ENCODE data around the gene KCNJ6.
"Not testable (repeated sequence)": the region's sequence is repeated elsewhere in the genome, so short reads cannot be mapped to it uniquely, and the experiment has no call there.

The KCNJ6 gene

DNA sequence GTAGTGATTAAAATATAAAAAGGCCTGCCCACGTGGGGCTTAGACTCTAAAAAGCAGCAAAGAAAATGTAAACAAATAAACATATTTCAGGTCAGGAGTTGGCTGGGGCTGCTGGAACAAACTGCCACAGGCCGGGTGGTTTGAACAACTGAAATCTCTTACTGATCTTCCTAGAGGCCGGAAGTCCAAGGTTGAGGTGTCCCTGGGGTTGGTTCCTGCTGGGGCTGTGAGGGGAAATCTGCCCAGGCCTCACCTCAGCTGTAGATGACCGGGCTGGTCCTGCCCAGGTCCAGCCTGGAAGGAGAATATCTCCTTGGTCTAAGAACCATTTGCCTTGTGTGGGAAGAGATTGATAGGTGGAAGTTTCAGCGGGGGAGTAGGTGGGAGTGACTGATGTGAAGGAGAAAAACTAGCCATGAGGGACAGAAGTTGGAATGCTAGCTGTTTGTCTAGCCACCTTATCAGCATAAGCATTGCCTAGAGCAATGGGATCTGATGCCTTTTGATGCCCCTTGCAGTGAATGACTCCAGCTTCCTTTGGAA, 328.6 kb downstream of the KCNJ6 start:
- no peaks in the 10 kb centered on the region for H3K9me3 ChIP-seq (ENCODE audit: insufficient read depth, low read depth, low read length)
- H3K36me3 ChIP-seq (ENCODE audit: insufficient read depth, low read depth, low read length): no peaks in the 10 kb centered on the region
- no peak overlapping the region for H3K4me3 ChIP-seq (ENCODE audit: low read length)
- peaks cover 8% of the 10 kb centered on the region for H3K4me1 ChIP-seq (ENCODE audit: insufficient read depth, low read length)
- no peak overlapping the region for H3K9ac ChIP-seq (ENCODE audit: low read depth, low read length)
- no peaks in the 10 kb centered on the region for H3K27me3 ChIP-seq (ENCODE audit: insufficient read depth, low read length)
- H3K27ac ChIP-seq (ENCODE audit: low read length): no peak overlapping the region

DNA sequence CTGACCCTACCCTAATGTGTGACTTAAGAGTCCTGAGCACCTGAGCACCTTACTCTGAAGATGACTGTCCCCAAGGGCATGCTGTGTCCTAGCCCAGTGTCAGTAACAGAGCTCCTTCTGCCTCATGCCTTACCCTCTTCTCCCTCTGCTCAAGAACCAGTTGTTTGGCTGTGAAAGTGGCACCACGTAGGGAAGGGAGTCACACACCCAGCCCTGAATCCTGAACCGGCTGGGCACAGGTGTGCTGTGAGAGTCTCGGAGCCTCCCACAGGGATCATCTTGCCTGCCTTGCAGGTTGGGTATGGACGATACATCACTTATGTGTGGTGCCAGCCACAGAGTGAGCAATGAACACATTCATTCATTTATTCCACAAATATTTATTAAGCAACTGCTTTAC, 329.1 kb downstream of the KCNJ6 start:
- Histone ChIP-seq H3K4me3 (ENCODE audit: low read length) (no peak overlapping the region), H3K27me3 (ENCODE audit: insufficient read depth, low read length) (no peaks in the 10 kb centered on the region), H3K36me3 (ENCODE audit: insufficient read depth, low read depth, low read length) (no peaks in the 10 kb centered on the region), H3K9me3 (ENCODE audit: insufficient read depth, low read depth, low read length) (no peaks in the 10 kb centered on the region), H3K27ac (ENCODE audit: low read length) (no peak overlapping the region), H3K4me1 (ENCODE audit: insufficient read depth, low read length) (peaks cover 3% of the 10 kb centered on the region; the same call in 1 of the 2 replicates), H3K9ac (ENCODE audit: low read depth, low read length) (no peak overlapping the region)

DNA sequence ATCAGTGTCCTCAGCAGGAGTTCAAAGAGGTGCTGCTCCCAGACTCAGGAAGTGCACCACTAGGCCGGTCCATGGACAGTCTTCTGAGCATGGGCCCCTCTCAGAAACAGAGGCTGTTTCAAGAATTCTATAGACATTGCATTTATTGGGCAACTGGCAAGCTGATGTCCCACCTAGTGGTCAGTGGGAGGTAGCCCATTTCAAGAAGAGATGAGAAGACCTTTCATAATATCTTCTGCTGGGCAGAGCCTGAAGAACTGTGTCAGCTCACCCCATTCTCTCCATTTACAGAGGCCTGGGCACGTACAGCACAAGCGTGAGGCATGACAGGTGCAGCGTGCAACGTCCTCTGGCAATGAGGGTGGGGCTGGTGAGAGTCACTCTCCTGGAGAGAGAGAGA, 333.7 kb downstream of the KCNJ6 start:
- Histone ChIP-seq H3K36me3 (ENCODE audit: insufficient read depth, low read depth, low read length) (no peaks in the 10 kb centered on the region), H3K27me3 (ENCODE audit: insufficient read depth, low read length) (no peaks in the 10 kb centered on the region), H3K9ac (ENCODE audit: low read depth, low read length) (no peak overlapping the region), H3K27ac (ENCODE audit: low read length) (no peak overlapping the region), H3K4me1 (ENCODE audit: insufficient read depth, low read length) (no peaks in the 10 kb centered on the region), H3K9me3 (ENCODE audit: insufficient read depth, low read depth, low read length) (peaks cover 23% of the 10 kb centered on the region), H3K4me3 (ENCODE audit: low read length) (no peak overlapping the region)

DNA sequence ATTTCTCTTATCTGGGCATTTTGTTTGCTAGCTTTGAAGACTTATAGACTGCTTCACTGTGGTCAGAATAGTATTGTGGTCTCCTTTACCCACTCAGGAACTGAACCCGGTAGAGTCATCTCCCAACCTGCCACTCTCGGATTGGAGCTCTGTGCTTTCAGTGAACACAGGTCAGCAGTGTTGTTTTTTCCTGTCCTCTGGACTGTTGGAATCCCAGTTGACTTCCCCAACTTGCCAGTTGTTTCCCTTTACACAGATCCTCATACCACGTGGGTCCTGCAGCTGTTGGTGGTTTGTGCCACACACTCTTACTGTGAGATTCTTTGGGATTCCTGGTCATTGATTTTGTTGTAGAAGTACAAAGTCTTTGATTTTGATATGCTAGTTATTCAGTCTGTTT, 335.6 kb downstream of the KCNJ6 start:
- H3K27me3 ChIP-seq (ENCODE audit: insufficient read depth, low read length): no peaks in the 10 kb centered on the region
- H3K27ac ChIP-seq (ENCODE audit: low read length): no peak overlapping the region
- H3K9me3 ChIP-seq (ENCODE audit: insufficient read depth, low read depth, low read length): peaks cover 25% of the 10 kb centered on the region
- no peak overlapping the region for H3K9ac ChIP-seq (ENCODE audit: low read depth, low read length)
- H3K4me3 ChIP-seq (ENCODE audit: low read length): no peak overlapping the region
- no peaks in the 10 kb centered on the region for H3K36me3 ChIP-seq (ENCODE audit: insufficient read depth, low read depth, low read length)
- no peaks in the 10 kb centered on the region for H3K4me1 ChIP-seq (ENCODE audit: insufficient read depth, low read length)

DNA sequence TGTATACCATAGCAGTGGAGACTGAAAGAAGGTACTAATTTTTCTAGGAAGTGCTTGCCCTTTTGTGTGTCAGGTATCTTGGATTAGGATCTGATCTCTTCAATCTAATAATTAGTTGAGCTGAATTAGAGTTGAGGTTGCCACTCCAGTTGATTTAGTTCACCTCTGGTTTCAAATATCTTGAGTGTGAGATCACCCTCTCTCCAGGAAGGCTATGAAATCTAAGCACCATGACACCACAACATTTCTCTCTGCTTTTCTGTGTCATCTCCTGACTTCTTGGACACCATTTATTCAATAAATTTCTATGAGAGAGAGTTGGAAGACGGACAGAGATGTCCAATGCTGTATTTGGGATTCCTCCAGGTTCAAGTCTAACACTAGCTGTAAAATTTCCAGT, 336.9 kb downstream of the KCNJ6 start:
- no peak overlapping the region for H3K27ac ChIP-seq (ENCODE audit: low read length)
- no peaks in the 10 kb centered on the region for H3K36me3 ChIP-seq (ENCODE audit: insufficient read depth, low read depth, low read length)
- H3K4me3 ChIP-seq (ENCODE audit: low read length): no peak overlapping the region
- H3K4me1 ChIP-seq (ENCODE audit: insufficient read depth, low read length): no peaks in the 10 kb centered on the region
- no peak overlapping the region for H3K9ac ChIP-seq (ENCODE audit: low read depth, low read length)
- no peaks in the 10 kb centered on the region for H3K27me3 ChIP-seq (ENCODE audit: insufficient read depth, low read length)
- peaks cover 25% of the 10 kb centered on the region for H3K9me3 ChIP-seq (ENCODE audit: insufficient read depth, low read depth, low read length)

DNA sequence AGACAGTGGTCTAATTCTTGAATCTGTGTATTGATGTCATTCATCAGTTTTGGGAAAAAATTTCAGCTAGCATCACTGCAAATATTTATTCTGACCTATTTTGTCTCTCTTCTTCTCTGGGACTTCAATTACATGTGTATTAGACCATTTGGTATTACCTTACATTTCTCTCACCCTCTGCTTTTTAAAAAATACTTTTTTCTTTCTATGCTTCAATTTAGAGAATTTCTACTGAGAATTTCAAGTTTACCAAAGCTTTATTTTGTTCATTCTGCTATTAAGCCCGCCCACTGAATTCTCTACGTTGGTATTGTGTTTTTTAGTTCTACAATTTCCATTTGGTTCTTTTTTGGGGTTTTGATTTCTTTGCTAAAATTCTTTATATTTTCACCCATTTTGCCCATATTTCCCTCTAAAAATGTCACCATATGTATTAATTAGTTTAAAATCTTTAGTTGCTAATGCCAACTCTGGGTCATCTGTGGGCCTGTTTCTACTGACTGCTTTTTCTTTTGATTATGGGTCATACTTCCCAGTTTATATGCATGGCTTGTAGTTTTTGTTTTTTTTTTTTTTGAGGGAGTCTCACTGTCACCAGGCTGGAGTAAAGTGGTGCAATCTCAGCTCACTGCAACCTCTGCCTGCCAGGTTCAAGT, 337.7 kb downstream of the KCNJ6 start:
- H3K4me1 ChIP-seq (ENCODE audit: insufficient read depth, low read length): no peaks in the 10 kb centered on the region
- no peaks in the 10 kb centered on the region for H3K36me3 ChIP-seq (ENCODE audit: insufficient read depth, low read depth, low read length)
- H3K4me3 ChIP-seq (ENCODE audit: low read length): no peak overlapping the region
- H3K9ac ChIP-seq (ENCODE audit: low read depth, low read length): no peak overlapping the region
- no peak overlapping the region for H3K27ac ChIP-seq (ENCODE audit: low read length)
- peaks cover 25% of the 10 kb centered on the region for H3K9me3 ChIP-seq (ENCODE audit: insufficient read depth, low read depth, low read length)
- H3K27me3 ChIP-seq (ENCODE audit: insufficient read depth, low read length): no peaks in the 10 kb centered on the region

DNA sequence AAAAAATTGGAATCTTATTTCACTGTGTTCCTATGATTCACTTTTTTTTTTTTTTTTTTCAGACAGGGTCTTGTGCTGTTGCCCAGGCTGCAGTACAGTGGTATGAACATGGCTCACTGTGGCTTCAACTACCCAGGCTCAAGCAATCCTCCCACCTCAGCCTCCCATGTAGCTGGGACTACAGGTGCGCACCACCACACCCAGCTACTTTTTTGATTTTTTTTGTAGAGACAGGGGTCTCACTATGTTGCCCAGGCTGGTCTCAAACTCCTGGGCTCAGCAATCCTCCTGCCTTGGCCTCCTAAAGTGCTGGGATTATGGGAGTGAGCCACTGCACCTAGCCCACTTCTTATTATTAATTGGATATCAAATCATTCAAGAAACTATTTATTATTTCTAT, 339.3 kb downstream of the KCNJ6 start:
- H3K27ac ChIP-seq (ENCODE audit: low read length); H3K9ac ChIP-seq (ENCODE audit: low read depth, low read length); H3K4me1 ChIP-seq (ENCODE audit: insufficient read depth, low read length); H3K4me3 ChIP-seq (ENCODE audit: low read length); H3K36me3 ChIP-seq (ENCODE audit: insufficient read depth, low read depth, low read length); H3K27me3 ChIP-seq (ENCODE audit: insufficient read depth, low read length): not testable (repeated sequence)
- peaks cover 25% of the 10 kb centered on the region for H3K9me3 ChIP-seq (ENCODE audit: insufficient read depth, low read depth, low read length)

DNA sequence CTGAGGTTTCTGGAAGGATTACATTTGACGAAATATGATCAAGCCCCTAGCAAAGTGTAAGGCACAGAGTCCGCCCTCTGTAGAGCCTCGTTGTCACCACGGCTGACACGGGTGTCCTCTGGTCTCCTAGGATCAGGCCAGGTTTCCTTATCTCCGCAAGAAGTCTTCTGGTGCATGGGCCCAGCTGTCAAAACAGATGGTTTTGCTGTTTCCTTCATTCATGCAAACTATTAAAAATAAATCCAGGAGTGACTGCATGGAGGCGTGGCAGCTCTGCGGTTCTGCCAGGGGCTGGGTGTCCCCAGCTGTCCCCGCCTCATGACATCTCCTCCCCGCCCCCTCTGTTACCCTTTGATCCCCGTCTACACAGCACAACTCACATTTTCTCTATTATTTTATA, 340.7 kb downstream of the KCNJ6 start:
- H3K36me3 ChIP-seq (ENCODE audit: insufficient read depth, low read depth, low read length): no peaks in the 10 kb centered on the region
- H3K27me3 ChIP-seq (ENCODE audit: insufficient read depth, low read length): no peaks in the 10 kb centered on the region
- H3K9me3 ChIP-seq (ENCODE audit: insufficient read depth, low read depth, low read length): peaks cover 25% of the 10 kb centered on the region
- no peak overlapping the region for H3K27ac ChIP-seq (ENCODE audit: low read length)
- H3K4me3 ChIP-seq (ENCODE audit: low read length): no peak overlapping the region
- no peak overlapping the region for H3K9ac ChIP-seq (ENCODE audit: low read depth, low read length)
- H3K4me1 ChIP-seq (ENCODE audit: insufficient read depth, low read length): no peaks in the 10 kb centered on the region

DNA sequence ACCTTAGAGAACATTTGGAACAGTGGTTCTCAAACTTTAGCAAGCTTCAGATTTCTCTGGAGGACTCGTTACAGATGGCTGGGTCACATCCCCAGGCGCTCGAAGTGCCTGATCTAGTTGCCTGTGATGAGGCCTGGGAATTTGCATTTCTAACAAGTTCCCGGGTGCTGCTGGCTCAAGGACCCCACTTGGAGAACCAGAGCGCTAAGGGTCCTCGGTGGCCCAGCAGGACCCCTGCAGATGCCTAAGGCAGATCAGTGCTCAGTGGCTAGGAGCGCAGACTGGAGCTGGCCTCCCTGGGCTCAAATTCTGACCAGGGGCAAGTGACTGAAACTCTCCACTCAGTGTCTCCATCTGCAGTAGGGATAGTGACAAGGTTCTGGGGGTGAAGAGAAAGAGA, 341.5 kb downstream of the KCNJ6 start:
- H3K9ac ChIP-seq (ENCODE audit: low read depth, low read length): no peak overlapping the region
- H3K27ac ChIP-seq (ENCODE audit: low read length): no peak overlapping the region
- no peaks in the 10 kb centered on the region for H3K27me3 ChIP-seq (ENCODE audit: insufficient read depth, low read length)
- no peaks in the 10 kb centered on the region for H3K4me1 ChIP-seq (ENCODE audit: insufficient read depth, low read length)
- H3K4me3 ChIP-seq (ENCODE audit: low read length): no peak overlapping the region
- H3K9me3 ChIP-seq (ENCODE audit: insufficient read depth, low read depth, low read length): peaks cover 23% of the 10 kb centered on the region
- H3K36me3 ChIP-seq (ENCODE audit: insufficient read depth, low read depth, low read length): no peaks in the 10 kb centered on the region

DNA sequence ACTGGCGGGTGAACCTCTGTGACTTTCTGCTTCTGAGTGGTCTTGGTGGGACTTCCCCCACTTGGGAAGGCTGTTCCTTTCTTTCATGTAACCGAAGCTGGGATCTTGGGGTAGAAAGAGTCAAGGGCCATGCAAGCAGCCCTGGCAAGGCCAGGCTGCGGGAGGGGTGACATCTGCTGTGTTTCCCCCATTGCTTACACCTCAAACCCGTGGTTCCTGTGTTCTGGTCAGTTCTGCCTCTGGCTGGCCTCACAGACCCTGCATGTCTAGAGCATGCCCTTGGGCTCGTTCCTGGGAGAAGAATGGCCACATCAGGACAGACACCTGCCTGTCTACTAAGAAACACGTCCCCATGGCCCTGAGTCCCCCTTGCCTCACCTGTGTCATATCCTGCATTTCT, 341.9 kb downstream of the KCNJ6 start:
- Histone ChIP-seq H3K27me3 (ENCODE audit: insufficient read depth, low read length) (no peaks in the 10 kb centered on the region), H3K9ac (ENCODE audit: low read depth, low read length) (no peak overlapping the region)

DNA sequence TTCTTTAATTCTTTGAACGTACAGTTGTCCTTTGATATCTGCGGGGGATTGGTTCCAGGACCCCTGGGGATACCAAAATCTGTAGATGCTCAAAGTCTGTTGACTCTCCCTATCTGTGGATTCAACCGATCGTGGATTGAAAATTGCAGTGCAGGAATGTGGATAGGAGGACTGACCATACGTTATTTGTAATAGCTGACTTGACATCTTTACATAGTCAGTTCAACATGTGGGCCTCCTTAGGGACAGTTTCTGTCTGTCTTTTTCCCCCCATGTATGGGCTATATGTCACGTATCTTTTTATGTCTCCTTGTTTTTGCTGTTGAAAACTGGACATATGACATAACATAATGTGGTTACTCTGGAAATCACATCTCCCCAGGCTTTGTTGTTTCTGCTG, 344.8 kb downstream of the KCNJ6 start:
- no peaks in the 10 kb centered on the region for H3K27me3 ChIP-seq (ENCODE audit: insufficient read depth, low read length)
- no peak overlapping the region for H3K27ac ChIP-seq (ENCODE audit: low read length)
- H3K9me3 ChIP-seq (ENCODE audit: insufficient read depth, low read depth, low read length): no peaks in the 10 kb centered on the region; the same call in 1 of the 2 replicates
- no peak overlapping the region for H3K9ac ChIP-seq (ENCODE audit: low read depth, low read length)
- H3K4me3 ChIP-seq (ENCODE audit: low read length): no peak overlapping the region
- H3K4me1 ChIP-seq (ENCODE audit: insufficient read depth, low read length): no peaks in the 10 kb centered on the region
- H3K36me3 ChIP-seq (ENCODE audit: insufficient read depth, low read depth, low read length): no peaks in the 10 kb centered on the region

More for the DNA sequence above, 341.9 kb downstream of the KCNJ6 start:
- Histone ChIP-seq H3K9me3 (ENCODE audit: insufficient read depth, low read depth, low read length) (peaks cover 19% of the 10 kb centered on the region), H3K4me1 (ENCODE audit: insufficient read depth, low read length) (no peaks in the 10 kb centered on the region), H3K27ac (ENCODE audit: low read length) (no peak overlapping the region), H3K4me3 (ENCODE audit: low read length) (no peak overlapping the region), H3K36me3 (ENCODE audit: insufficient read depth, low read depth, low read length) (no peaks in the 10 kb centered on the region)

DNA sequence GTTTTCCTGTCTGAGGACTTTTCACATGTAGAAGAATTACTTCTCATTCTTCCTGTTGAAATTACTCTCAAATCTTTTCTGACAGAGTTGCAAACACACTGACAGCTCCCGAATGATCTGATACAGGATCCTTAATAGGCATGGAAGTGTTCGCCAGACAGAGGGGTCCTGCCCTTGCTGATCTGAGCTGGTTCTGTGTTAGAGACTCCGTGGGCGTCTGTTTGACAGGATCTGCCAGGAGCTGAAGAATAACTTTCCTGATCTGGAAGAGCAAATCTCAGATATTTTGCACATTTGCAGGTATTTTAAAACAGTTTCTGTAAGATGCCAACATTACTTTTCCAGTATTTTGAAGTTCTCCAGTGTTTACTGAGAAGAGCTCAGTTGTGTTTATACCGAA, 347.3 kb downstream of the KCNJ6 start:
- H3K36me3 ChIP-seq (ENCODE audit: insufficient read depth, low read depth, low read length): no peaks in the 10 kb centered on the region
- no peak overlapping the region for H3K9ac ChIP-seq (ENCODE audit: low read depth, low read length)
- H3K4me3 ChIP-seq (ENCODE audit: low read length): no peak overlapping the region
- H3K27me3 ChIP-seq (ENCODE audit: insufficient read depth, low read length): no peaks in the 10 kb centered on the region
- peaks cover 9% of the 10 kb centered on the region for H3K4me1 ChIP-seq (ENCODE audit: insufficient read depth, low read length)
- no peak overlapping the region for H3K27ac ChIP-seq (ENCODE audit: low read length)
- H3K9me3 ChIP-seq (ENCODE audit: insufficient read depth, low read depth, low read length): no peaks in the 10 kb centered on the region

Data from iPS-20b (cell line).